ENCODE data around the gene GRXCR1. TPM values are rescaled to one million over a fixed set of nuclear protein-coding genes. Genes with fewer than 3 reads are reported as not detected.

GRXCR1 gene
- total and polyA plus RNA-seq, 2 of the 13 experiments (the other 11 are each of a cell fraction or from before 2014, with no cell fraction given) = not detected

DNA sequence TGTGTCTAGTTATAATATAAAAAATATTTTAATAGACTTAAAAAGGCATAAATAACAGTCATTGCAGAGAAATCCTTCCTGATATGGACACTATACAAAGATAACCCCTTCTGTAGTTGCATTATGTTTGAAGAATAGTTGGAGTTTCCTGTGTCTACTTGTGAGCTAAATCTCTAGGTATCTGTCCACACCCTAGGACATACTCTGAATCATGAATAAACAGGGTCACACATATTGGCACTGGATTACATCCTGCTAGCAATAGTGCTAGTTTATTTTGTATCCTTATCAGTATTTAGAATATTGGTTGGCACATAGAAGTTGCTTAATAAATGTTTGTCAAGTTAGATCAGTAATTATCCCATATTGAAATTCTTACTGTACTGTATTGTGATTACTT is 173.9 kb downstream of the GRXCR1 start (continued):
- no peak for TF ChIP-seq ZNF674 (CRISPR knock-in tag; IDR thresholded peaks at IDR 0.05; ENCODE audit: low read depth)

GRCh38 chr4:43071069-43071468 is 178.6 kb downstream of the GRXCR1 start:
- no peak overlapping the region for H3K9ac ChIP-seq (ENCODE audit: insufficient read depth, low read depth, low read length)
- no peak for DNase-seq (ENCODE audit: low spot score)
- ChIA-PET POLR2A (no interaction called here), CTCF (ENCODE audit: low intra/inter-chr PET ratio, low total read pairs) (no interaction called here)
- no peak overlapping the region for H3K4me2 ChIP-seq (ENCODE audit: low read depth, low read length)
- no peak overlapping the region for H3K4me3 ChIP-seq (replicated peaks in 1 of 3; ENCODE audit: insufficient read depth in 1 of 3, low read depth in 2 of 3, low read length in 3 of 3)
- no peaks in the 10 kb centered on the region for H3K36me3 ChIP-seq (replicated peaks in 1 of 2; ENCODE audit: control insufficient read depth in 1 of 2, insufficient read depth in 2 of 2, low read length in 2 of 2)
- in situ Hi-C loops (cut with HindIII; ENCODE audit: extremely low pct_ligation_motif_present, low pct_unique_long_range_greater_than_20kb) (no loop called here), intact Hi-C loops (cut with micrococcal nuclease; ENCODE audit: unreplicated experiment) (no loop called here)
- no peak for TF ChIP-seq NFE2 (CRISPR knock-in tag; IDR thresholded peaks at IDR 0.05)
- no peak for TF ChIP-seq ZNF580 (CRISPR knock-in tag; IDR thresholded peaks at IDR 0.05; ENCODE audit: borderline replicate concordance, low read depth)
- no peak for TF ChIP-seq GATAD2A (CRISPR knock-in tag; IDR thresholded peaks at IDR 0.05)
- TF ChIP-seq ZNF841 (CRISPR knock-in tag; IDR thresholded peaks at IDR 0.05; ENCODE audit: borderline replicate concordance) = no peak
- no peak for TF ChIP-seq SMAD3 (CRISPR knock-in tag; IDR thresholded peaks at IDR 0.05)
- TF ChIP-seq, protein P1, sequence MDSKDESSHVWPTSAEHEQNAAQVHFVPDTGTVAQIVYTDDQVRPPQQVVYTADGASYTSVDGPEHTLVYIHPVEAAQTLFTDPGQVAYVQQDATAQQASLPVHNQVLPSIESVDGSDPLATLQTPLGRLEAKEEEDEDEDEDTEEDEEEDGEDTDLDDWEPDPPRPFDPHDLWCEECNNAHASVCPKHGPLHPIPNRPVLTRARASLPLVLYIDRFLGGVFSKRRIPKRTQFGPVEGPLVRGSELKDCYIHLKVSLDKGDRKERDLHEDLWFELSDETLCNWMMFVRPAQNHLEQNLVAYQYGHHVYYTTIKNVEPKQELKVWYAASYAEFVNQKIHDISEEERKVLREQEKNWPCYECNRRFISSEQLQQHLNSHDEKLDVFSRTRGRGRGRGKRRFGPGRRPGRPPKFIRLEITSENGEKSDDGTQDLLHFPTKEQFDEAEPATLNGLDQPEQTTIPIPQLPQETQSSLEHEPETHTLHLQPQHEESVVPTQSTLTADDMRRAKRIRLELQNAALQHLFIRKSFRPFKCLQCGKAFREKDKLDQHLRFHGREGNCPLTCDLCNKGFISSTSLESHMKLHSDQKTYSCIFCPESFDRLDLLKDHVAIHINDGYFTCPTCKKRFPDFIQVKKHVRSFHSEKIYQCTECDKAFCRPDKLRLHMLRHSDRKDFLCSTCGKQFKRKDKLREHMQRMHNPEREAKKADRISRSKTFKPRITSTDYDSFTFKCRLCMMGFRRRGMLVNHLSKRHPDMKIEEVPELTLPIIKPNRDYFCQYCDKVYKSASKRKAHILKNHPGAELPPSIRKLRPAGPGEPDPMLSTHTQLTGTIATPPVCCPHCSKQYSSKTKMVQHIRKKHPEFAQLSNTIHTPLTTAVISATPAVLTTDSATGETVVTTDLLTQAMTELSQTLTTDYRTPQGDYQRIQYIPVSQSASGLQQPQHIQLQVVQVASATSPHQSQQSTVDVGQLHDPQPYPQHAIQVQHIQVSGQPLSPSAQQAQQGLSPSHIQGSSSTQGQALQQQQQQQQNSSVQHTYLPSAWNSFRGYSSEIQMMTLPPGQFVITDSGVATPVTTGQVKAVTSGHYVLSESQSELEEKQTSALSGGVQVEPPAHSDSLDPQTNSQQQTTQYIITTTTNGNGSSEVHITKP (CRISPR knock-in tag; IDR thresholded peaks at IDR 0.05; ENCODE audit: low read depth) = no peak
- TF ChIP-seq TFDP1 (CRISPR knock-in tag; IDR thresholded peaks at IDR 0.05; ENCODE audit: borderline replicate concordance) = no peak
- TF ChIP-seq U2AF2 (IDR thresholded peaks at IDR 0.05; ENCODE audit: low read depth, low read length) = no peak
- TF ChIP-seq ZNF781 (CRISPR knock-in tag; IDR thresholded peaks at IDR 0.05; ENCODE audit: borderline replicate concordance, not compliant biosample characterization) = no peak
- TF ChIP-seq, protein P2, sequence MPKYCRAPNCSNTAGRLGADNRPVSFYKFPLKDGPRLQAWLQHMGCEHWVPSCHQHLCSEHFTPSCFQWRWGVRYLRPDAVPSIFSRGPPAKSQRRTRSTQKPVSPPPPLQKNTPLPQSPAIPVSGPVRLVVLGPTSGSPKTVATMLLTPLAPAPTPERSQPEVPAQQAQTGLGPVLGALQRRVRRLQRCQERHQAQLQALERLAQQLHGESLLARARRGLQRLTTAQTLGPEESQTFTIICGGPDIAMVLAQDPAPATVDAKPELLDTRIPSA (CRISPR knock-in tag; IDR thresholded peaks at IDR 0.05; ENCODE audit: borderline replicate concordance) = no peak
- no peak for TF ChIP-seq ZSCAN31 (CRISPR knock-in tag; IDR thresholded peaks at IDR 0.05; ENCODE audit: low read depth)
- H2AFZ ChIP-seq (ENCODE audit: low read length) = no peak overlapping the region
- H3K9me3 ChIP-seq (ENCODE audit: low read length) = peaks cover 55% of the 10 kb centered on the region
- no peaks in the 10 kb centered on the region for H4K20me1 ChIP-seq (ENCODE audit: insufficient read depth, low read length)
- ATAC-seq = no peak
- no peak for FAIRE-seq
- H3K27ac ChIP-seq (ENCODE audit: extremely low read length, insufficient read depth, low read length) = no peak overlapping the region
- no peaks in the 10 kb centered on the region for H3K4me1 ChIP-seq (ENCODE audit: insufficient read depth, low read length)
- no TSS peak for BruUV-seq (replicated peaks)
- no peaks in the 10 kb centered on the region for H3K27me3 ChIP-seq (ENCODE audit: control insufficient read depth in 1 of 2, insufficient read depth in 2 of 2, low read length in 2 of 2)
- 0% methylated on average over 5 of the region's 6 CpGs for WGBS (ENCODE audit: low lambda C conversion rate)
- H3K79me2 ChIP-seq (ENCODE audit: insufficient read depth, low read length) = no peaks in the 10 kb centered on the region

Measured in HepG2 (cell line).